Limb (tissue), 2 donors: ENCODE data around the gene FMN1.

Experiments
- DNase-seq, 2 donors: peaks; one replicate each; pipeline ENCODE4 v3.0.0-alpha.2; 2016; ENCODE audit errors: extremely low spot score in 2 of 2

Gene FMN1

DNA sequence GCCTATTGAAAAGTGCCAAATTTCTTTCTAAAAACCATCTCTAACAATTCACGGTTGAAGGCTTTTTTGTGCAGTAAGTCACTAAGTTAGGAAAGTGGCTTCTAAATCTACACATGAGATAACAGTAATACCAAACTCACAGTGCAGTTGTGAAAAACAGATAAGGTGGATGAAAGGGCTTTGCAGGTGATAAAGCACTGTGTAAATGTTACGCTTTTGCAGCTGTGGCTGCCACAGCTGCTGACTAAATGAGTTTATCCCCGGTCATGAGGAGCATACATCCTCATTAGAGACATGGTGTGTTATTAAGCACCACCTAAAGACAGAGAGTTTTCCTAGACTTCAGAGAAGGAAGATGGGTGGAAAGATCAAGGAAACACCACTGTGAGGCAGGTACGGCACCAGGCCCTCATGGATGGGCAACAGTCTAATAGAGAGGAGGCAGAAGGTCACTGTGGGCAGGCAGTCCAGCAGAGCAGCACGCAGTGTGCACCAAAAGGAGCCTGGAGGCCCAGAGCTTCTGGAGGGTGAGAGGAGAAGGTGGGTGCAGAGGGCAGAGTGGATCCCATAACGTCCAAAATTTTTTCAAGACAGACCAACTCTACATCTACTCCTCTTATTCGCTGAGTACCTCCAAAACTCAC lies 68.5 kb downstream of the FMN1 start:
- DNase-seq, result no peak

DNA sequence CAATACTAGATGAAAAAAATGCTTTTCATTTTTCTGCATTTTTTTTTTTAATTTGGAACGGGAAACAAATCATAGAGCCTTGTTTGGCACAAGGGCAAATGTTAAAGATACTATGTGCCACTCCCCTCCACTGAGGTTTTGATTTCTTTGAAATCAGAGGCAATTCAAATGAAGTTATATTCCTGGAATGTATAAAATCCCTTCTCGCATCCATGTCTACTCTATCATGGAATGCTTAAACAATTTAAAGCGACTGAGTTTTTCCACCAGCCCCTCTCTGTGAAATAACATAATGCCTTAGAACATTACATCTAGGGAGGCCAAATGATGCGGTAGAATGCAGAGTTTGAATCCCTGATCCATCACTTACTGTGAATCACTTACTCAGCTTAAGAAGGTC lies 69.7 kb downstream of the FMN1 start:
- no peak for DNase-seq

DNA sequence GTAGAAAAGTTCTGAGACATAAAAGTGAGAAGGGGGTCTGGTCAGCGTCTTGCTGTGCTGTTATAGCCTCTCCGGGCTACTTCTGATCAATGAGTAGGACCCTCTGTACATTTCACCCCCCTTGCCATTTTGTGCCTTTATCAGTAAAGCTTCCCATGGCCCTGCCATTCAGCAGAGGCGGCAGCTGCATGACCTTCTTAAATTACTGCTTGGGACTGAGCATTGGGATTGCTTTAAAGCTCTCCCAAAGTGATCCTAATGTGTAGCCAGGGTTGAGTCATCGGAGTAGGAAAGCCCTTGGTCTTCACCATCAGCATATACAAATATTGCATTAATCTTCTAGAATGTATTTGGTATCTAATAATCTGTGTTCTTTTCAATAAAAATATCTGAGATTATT lies 70.2 kb downstream of the FMN1 start:
- DNase-seq, result no peak

DNA sequence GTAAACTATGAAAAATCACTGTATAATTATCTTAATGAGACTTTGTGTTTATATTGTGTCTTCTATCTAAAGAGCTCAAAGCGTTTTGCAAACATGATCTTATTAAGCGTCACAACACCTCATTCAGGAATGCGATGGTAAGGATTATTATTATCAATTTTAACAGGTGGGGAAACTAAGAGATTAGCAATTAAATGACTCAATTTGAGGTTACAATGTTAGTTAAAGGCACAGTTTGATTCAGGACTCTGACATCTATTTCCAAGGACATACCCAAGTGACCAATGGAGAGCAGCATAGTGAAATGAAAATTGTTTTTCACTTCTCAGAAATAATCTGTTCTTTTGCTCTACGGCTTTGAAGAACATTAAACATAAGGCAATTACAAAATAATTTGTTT lies 74.6 kb downstream of the FMN1 start:
- DNase-seq, result no peak

DNA sequence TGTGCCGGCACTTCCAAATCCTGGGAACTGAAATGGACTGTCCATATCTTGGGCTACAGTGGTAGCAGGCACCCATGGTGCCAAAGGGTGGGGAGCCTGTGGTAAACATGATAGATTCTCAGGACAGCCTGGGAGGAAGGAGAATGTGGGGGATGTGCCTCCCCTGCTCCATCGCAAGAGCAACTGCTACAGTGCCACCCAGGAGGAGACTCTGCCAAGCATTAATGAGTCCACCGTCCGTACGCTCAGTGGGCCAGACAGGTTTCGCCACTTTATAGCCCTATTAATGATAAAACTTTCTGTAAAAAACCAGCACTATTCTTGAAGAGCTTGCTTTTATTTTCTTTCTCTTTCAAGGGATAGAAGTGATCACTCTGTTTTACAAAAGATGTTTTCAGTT lies 75.2 kb downstream of the FMN1 start:
- no peak for DNase-seq

DNA sequence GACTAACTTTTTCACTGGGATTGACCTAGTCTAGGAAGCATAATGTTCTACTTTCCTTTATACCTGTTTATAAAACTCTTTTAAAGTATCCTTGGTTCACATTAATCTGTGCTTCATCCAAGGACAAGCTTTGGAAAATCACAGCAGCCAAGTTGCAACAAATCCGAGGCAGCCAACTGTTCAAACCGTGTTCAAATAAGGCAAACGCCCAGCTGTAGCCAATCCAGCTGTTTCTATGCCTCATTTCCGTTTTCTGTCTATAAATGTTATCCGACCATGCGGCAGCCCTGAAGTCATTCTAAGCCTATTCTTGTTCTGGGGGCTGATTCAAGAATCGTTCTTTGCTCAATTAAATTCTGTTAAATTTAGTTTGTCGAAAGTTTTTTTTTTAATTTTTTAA lies 78.3 kb downstream of the FMN1 start:
- DNase-seq, result no peak

DNA sequence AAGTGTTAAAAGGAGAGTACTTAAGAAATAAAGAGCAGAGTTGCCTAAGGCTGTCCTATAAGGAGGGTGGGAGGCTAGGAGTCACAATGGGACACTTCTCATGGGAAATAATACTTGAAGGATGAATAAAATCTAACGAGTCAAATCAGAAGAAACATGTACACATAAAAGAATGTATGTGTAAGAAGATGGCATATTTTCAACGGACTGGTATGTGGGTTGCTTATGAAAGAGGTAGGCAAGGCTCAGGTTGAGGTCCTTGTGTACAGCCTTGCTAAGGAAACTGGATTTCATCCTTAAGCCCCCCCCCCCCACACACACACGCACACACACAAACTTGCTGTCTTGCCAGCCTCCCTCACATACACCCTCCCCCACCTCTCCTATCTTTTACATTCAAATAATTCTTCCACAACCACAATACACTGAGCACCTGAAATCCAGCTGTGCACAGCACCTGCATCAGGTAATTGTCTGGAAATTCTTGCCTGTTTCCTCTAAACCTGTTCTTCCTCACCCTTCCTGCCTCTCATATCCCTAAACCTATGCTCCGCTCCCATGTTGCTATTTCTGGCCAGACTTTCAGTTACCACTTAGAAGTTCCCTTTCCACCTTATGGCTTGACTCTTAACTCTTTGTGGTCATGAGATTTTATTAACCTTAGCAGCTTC lies 79.2 kb downstream of the FMN1 start:
- DNase-seq, result no peak

DNA sequence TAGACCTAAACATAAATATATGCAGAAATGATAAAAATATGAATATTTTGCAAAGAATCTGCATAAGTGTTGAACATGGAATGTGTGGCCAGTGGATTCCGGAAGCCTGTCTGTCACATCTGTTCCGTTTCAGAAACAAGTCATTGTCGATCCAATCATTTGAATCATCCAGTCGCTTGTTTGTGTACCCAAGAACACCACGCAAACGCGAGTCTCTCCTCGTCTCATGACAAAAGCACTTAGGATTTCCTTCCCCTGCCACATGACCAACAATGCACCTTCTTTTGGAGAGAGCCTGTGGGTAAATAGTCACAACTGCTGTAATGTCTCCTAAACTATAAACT lies 80.2 kb downstream of the FMN1 start:
- no peak for DNase-seq

DNA sequence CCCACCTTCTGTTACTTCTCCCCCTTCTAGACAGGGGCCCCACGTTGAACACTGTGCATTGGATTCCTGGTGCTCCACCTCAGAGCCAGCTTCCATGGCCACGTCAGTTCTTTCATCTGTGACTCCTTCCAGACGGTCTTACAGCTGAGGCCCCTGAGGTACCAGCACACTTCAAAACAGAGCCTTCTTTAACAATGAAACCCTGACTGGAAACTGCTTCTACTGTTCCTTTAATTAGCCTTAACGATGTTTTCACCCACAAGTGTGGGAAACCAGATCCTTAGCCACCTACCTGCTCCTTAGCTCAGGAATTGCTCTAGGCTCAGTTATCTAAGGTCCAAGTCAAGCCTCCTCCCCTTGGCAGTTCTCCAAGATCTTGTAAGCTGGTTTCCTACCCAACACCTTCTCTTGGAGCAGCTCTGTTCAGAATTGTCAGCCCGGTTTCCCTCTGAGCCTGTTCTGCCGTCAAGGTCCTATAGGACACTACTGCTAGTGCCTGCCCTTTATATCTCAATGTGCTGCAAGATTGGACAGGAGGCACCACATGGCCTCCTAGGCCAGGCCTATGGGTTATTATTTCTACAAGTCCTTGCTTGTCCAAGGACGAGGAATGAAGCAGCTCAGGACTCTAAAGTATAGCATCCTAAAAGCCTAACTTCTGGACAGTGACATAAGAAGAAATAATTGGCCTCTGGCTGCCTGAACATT lies 80.7 kb downstream of the FMN1 start:
- no peak for DNase-seq

DNA sequence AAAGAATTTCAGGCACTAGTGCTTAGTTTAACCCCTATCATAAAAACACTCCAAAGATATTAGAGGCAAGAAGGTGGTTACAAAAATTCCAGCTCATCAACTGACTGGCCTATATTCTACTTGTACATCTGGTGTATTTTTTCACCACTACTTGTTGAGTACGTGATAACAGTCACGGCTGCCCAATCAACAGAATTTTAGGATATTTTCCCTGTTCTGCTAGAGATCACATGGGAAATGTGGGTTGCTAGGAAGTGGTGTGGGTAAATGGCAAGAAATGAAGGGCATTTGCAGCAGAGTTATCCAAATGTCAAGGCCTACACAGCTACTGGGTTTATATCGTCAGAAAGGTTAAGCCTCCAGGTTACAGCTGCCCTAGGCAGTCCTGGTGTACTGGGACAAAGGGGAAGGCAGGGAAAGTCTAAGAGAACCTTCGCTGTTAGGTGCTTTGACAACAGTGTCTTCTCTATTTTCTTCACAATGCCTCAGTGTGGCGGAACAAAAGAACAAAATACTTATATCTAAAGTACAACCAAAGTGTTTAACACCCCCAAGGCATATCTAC lies 81.9 kb downstream of the FMN1 start:
- no peak for DNase-seq

DNA sequence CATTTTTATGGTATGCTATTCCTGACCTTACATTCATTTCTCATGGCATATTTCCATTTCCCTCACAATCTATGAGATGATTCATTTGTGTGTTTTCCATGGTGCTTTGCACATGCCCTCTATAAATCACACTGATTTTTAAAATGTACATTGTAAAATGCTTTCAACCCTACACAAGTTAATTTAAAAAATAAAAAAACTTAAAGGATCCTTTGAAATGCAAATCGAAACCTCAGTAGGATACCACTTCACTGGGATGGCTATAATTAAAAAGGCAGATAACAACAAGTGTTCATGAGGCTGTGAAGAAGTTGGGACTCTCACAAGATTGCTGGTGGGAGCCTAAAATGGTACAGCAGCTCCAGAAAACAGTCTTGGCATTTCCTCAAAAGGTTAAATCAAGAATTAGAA lies 83.5 kb downstream of the FMN1 start:
- DNase-seq, result no peak

DNA sequence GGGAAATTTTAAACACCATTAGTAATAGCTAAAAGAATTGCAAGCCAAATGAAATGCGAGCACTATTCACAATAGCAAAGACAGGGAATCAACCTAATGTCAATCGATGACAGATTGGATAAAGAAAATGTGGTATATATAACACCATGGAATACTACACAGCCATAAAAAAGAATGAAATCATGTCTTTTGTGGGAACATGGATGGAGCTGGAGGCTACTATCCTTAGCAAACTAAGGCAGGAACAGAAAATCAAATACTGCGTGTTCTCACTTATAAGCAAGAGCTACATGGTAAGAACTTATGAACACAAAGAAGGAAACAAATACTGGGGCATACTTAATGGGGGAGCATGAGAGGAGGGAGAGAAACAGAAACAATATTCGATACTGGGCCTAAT lies 85.2 kb downstream of the FMN1 start:
- no peak for DNase-seq

DNA sequence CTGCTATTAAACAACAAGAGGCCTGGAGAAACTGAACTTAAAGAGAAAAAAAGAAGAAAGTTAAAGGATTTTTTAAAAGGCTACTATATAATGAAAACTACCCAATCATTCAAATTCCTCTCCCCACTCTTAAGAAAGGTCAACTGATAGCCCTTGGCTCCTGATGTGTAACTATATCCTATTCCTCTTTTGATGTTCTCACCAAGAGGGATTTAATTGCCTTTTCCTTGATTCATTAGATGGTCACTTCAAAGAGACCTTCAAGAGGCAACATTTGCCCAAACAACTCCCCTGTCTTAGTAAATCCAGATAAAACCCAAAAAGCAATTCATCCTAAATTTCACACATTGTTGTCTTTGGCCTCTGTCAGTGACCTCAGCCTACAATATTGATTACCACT lies 86.0 kb downstream of the FMN1 start:
- DNase-seq, result no peak

DNA sequence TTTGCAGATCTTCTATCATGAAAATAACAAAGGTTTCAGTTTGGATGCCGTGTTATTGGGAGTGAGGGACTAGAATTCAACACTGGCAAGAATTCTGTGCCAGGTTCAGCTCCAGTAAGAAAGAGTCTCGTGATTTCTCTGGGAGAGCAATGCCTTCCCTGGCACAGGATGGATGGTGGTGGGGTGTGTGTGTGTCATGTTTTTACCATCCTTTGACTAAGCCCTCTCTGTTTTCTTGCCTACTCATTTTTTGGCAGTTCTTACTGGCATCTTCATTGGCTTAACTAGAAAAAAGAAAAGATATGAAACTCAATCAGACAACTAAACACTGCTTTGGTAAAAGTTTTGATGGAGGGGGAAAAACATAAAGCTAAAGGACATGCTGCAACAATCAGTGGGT lies 86.6 kb downstream of the FMN1 start:
- no peak for DNase-seq

DNA sequence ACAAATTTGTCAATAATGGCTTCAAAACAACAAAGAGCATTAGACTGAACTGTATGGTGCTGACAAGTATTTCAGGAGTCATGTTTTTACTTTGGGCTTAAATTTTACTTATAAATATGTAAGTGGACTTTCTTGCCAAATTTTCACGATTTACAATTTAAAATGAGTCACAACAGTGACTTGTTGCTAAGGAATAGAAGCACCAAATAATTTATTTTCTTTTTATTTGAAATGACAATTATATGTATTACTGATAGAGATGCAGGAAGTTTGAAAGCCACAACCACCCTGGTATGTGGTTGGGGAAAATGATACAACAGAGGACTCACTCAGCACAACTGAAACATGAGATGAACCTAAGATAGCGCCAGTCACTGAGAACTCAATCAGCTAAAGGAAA lies 90.3 kb downstream of the FMN1 start:
- no peak for DNase-seq

DNA sequence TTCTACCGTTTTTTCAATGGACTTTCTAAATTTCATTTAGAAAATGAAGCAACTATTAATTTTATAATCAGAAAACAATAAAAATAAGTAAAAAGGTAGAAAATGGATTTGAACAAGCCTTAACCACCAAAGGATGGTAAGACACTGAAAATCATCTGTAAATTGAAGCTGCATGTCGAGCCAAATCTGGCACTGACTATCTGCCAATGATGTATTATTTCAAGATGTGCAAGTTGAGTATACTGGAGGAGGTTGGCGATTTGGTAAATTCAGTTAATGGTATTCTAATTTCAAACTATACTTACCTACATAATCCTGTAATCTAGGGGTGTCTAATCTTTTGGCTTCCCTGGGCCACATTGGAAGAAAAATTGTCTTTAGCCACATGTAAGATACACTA lies 93.5 kb downstream of the FMN1 start:
- no peak for DNase-seq

DNA sequence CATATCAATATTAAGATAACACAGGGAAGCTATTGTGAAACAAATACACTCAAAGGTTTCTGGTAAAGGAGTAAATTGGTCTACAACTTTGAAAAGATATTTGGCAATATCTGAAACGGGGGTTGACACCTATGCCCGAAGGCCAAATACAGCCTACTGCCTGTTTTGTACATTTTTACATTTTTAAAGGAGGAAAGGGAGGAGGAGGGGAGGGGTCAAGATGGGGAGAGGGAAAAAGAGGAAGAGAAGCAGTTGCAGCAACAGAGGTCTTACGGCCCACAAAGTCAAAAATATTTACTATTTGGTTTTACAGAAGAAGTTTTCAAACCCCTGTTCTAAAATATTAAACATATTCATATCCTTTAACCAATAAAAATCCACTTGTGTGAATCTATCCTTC lies 94.2 kb downstream of the FMN1 start:
- DNase-seq, result no peak

DNA sequence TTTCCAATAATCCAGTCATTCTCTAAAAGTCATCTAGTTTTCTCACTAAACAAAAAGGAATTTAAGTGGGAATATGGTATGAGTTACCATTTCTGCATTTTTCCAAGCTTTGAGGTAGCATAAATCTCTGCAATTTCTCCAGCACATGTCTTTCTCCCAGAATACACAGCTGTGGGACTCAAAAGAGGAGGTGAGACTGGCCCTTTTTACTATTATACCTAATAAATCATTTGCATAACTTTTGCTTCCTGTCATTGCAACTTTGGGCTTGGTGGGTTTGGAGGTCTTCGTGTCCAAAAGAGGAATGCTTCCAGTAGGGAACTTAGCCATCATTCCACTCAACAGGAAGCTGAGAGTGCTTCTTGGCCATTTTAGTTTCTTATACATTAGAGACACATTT lies 94.8 kb downstream of the FMN1 start:
- peak in 1 of 2 donors; percentile 41 for DNase-seq

DNA sequence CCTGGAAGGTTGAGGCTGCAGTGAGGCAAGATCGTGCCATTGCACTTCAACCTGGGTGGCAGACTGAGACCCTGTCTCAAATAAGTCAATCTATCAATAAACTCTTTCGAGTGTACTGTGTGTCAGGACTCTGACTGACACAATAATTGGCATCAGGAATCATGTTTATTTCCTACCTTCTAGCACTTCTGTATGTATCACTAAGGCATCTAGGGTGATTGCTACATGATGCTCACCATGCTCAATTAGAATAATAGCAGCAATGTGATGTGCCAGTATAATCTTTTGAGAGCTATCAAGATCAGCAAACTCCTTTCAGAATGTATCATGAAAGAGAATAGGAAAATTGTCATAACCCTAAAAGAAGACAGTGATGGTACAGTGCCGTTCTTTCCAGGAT lies 95.3 kb downstream of the FMN1 start:
- DNase-seq, result no peak

DNA sequence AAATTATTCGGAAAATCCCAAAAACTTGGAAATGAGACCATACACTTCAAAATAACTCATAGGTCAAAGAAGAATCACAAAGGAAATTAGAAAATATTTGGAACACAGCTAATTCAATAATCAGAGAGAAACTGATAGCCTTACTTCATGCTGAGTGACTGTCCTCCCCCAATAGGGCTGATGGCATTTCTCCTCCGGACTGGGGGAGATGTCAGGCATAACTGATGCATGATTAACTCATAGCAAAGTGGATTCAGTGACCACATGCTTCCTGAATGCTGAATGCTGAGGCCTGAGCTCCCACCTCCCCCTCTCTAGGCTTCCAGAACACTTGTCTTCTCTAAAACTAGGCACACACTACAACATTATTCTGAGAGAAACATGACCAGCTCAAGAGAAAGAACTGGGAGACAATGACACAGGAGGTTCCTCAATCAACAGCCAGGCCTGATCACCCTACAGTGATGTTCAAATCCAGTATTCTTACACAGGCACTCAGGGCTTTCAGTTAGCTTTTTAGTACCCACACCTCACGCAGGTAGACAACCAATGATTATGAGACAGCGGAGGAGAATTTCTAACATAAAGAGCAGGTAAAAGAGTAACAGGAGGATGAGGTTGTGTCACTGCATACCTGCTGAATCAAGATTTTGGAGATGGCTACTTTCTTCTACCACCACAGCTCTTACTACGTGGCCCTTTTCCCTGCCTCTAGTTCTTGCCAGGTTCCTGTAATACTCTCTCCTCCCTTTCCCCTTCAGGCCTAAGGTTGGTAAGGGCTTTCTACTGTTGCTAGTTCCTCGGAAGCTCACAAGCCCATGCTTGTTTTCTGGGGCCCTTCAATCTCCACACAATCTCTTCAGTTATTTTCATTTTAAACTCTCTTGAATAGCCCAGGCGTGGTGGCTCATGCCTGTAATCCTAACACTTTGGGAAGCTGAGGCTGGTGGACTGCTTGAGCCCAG lies 96.1 kb downstream of the FMN1 start:
- no peak for DNase-seq

DNA sequence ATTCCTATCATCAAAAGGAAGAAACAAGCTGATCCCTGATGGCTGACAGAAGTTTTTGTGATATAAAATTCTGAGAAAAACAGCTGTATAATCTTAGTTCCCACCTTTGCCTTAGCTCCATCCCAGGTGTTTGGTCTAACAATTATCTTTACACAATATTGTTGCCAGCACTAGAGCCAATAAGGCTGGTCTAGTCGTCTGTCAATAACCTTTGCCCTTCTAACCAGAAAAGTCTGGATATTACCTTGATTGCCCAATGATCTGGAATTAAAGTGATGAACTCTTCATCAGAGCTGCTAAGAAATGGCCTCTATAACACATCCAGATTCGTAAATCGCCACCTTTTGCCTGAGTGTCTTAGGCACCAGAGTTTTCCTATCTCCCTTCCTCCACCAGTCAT lies 98.4 kb downstream of the FMN1 start:
- DNase-seq, result no peak

DNA sequence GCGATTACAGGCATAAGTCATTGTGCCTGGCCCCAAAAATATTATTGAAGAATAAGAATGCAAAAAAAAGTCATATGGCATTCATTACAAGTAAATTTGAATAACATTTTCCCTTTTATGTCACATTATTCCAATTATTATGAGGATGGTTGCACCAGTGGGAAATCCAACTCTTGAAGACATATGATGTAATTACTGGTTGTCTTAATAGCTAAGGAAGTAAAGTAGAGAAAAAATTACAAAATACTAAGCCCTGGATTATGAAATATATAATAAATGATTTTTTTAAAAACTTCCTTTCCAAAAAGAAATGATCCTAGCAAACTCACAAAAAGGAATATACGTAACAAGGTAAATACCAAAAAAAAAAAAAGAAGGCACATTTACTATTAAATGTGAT lies 98.9 kb downstream of the FMN1 start:
- DNase-seq, result no peak
